GM12874 (cell line): Measurements from ENCODE around the gene CACNB4.

Experiments
- TF ChIP-seq, protein P1 (sequence below): IDR thresholded peaks from 2 replicates; pipeline ENCODE4 v1.5.1; 2011; ENCODE audit warnings: low read depth, mild to moderate bottlenecking, control low read depth, low read length, moderate library complexity; ENCODE audit not compliant: insufficient read depth

The CACNB4 gene

GRCh38 chr2:151786483-151786882, 312.4 kb downstream of the CACNB4 start:
- TF ChIP-seq, protein P1, sequence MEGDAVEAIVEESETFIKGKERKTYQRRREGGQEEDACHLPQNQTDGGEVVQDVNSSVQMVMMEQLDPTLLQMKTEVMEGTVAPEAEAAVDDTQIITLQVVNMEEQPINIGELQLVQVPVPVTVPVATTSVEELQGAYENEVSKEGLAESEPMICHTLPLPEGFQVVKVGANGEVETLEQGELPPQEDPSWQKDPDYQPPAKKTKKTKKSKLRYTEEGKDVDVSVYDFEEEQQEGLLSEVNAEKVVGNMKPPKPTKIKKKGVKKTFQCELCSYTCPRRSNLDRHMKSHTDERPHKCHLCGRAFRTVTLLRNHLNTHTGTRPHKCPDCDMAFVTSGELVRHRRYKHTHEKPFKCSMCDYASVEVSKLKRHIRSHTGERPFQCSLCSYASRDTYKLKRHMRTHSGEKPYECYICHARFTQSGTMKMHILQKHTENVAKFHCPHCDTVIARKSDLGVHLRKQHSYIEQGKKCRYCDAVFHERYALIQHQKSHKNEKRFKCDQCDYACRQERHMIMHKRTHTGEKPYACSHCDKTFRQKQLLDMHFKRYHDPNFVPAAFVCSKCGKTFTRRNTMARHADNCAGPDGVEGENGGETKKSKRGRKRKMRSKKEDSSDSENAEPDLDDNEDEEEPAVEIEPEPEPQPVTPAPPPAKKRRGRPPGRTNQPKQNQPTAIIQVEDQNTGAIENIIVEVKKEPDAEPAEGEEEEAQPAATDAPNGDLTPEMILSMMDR, result no peak

- TF ChIP-seq, protein P1, result no peak
Observed at GRCh38 chr2:151786077-151786476, 312.8 kb downstream of the CACNB4 start.

DNA sequence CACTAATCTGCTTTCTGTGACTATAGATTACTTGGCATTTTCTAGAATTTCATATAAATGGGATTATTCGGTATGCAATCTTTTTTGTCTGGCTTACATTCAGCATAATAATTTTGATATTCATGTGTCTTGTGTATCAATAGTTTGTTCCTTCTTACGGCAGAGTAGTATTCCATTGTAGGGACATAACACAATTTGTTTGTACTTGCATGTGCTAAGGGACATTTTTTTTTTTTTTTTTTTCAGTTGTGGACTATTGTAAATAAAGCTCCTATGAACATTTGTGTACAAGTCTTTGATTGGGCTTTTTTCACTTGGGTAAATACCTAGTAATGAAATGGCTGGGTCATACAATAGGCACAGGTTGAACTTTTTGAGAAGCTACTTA, 315.7 kb downstream of the CACNB4 start:
- TF ChIP-seq, protein P1, result no peak
